NT2/D1 (cell line): ENCODE measurements around the gene INSIG1.

ENCODE experiments used
- SUZ12 ChIP-seq: IDR thresholded peaks from 2 replicates; pipeline ENCODE4 v1.6.1; 2011; ENCODE audit not compliant: insufficient read length, insufficient read depth; ENCODE audit errors: extremely low read depth
- YY1 ChIP-seq: IDR thresholded peaks from 2 replicates; pipeline ENCODE4 v1.6.1; 2011; ENCODE audit not compliant: insufficient read length, insufficient read depth
- ZNF274 ChIP-seq: IDR thresholded peaks from 2 replicates; pipeline ENCODE4 v1.6.1; 2011; ENCODE audit warnings: mild to moderate bottlenecking, low read depth, low read length

DNA sequence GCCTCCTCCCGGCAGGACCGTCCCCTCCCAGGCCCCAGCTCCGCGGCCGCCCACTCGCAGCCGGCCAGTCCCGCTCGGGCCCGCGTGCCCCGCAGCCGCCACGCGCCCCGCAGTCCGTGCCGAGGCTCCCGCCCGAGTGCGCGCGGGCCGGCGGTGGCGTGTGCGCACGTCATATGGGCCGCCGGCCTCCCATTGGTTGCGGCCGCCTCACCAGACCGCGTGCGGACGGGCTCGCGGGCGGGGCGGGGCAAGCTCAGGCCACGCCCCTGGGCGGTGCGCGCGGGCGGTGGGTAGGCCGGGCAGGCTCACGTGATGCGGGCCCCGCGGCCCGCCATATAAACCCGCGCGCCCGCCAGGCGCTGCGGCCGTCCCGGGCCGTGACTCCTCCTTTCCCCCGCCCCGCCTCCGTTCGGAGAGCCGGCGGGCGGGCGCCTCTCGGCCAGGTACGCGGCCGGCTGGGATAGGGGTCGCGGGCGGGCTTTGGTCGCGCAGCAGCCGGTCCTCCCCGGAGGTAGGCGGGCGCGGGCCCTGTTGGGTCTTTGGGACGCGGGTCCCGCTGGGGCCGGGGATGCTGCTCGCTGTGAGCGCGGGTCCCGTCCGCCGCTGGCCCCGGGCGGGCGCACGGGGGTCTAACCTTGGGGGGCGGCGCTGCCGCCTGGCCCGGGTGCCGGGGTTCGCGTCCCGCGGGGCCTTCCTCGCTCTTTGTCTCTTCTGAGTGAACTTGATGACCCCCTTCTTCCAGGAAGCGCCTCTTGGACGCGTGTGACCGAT, at the start of gene INSIG1:
- TF ChIP-seq YY1, result no peak
- no peak for TF ChIP-seq ZNF274
- no peak for TF ChIP-seq SUZ12
